Activated gamma-delta T cell treated with anti-CD3 and anti-CD28 coated beads, Interleukin-2, amount 50 U/mL, for 16 hours (primary cell): Measurements from ENCODE around the gene TBL1X.

Experiments
- DNase-seq: peaks from one replicate; pipeline ENCODE4 v3.0.0-alpha.2; 2020; ENCODE audit warnings: low read depth

Gene TBL1X

DNA sequence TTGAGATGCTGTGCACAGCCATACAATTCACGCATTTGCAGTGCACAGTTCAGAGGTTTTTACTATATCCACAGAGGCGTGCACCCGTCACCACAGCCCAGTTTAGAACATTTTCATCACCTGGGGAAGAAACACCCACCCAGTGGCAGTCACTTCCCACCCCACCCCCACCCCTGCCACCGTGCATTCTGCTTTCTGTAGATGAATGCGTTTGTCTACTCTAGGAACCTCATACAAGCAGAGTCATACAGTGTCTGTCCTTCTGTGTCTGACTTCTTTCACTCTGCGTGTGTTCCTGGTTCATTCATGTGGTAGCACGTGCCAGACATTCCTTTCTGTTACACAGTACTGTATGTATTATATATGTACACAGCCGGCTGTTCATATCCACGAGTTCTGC, 122.8 kb downstream of the TBL1X start:
- no peak for DNase-seq

DNA sequence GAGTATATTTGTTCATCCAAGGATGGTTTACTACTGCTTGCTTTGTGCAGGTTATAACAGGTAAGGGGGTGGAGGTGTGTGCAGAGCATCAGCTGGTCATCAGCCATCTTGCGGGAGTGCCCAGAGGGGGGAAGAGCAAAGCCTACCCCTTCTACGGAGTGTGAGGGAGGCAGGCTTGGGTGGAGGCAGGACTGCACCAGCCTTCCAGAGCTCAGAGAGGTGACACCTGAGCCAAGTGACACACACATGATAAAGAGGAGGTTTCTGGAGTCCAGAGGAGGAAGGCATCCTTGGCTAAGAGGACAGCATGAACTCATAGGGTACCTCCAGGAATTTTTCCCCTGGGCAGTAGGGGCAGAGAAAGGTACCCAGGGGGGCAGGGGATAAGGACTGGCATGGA, 126.6 kb downstream of the TBL1X start:
- no peak for DNase-seq

DNA sequence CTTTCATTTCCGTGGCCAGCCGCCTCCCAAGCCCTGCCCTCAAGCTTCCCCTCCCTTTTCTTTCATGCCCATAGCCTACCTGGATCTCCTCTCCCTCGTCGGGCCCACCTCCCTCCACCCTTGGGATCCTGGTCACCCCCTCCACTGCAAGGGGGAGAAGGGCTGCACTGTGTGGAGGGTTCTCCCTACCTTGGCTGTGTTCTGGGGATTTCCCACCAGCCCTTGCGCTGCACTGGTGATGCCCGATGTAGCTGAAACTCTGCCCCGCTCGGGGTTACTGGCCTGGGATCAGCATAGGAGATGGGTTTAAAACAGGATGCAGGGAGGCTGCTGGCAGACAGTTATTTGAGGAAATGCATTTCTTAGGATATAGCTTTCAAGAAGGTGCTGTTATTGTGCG, 128.9 kb downstream of the TBL1X start:
- DNase-seq: no peak

DNA sequence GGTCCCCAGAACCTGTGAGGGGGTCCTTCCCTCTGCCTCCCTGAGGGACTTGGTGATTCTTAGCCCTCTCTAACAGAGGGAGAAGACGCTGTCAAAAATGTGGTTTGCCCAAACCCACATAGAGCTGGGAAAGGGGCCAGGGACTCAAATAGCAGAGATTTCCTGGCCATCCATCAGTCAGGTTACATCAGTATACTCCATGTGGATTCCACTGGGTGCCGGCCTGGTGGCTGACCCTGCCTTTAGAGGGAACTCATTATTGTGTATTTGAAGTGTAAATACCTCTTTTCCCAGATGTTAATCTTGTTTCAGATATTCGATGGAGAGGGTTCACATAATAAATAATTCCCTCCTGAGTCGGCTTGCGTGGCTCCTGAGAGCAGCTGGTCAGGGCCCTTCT, 130.3 kb downstream of the TBL1X start:
- DNase-seq: no peak

DNA sequence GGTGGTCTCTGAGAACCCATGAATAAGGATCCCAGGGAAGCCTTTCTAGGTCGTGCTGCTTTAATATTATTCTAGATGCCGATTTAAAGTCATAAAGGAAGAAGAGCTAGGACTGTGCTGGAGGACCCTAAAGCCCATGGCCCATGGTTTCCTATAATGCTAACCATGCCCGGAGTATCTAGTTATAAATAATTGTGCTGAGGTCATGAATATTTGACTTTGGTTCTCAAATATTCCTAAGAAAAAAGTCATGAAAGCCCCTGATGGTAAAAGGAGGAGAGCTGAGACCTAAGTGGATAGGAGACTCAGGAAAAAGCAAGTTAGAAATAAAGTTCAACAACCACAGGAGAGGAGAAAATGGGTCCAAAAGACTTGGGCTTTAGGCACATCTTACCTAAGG, 132.0 kb downstream of the TBL1X start:
- no peak for DNase-seq

DNA sequence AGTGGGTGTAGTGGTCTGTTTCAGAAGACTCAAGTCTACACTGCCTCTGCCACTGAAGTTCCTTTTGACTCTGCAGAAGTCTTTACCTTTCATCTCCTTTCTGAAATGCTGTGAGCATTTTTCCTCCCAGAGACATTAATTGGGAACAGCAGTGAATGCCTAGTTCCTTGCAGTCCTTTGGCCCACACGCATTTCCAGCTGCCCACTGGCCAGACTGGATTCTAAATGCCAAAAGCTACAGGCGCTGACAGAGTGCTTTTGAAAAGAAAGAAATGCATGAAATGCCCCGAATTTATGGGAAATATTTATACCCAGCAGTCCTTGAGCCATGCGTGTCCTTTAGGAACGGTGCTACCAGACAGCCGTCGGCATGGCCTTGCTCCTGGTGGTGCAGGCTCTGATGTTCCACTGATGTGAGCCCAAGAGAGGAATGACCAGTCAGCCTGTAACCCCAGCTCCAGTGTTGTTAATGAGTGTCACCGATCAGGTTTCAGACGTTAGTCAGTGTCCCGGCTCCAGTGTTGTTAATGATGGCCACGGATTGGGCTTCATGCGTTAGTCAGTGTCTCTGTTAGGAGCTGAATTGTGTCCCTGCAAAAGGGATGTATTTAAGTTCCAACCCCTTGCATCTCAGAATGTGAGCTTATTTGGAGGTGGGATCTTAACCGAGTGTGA, 132.6 kb downstream of the TBL1X start:
- no peak for DNase-seq

DNA sequence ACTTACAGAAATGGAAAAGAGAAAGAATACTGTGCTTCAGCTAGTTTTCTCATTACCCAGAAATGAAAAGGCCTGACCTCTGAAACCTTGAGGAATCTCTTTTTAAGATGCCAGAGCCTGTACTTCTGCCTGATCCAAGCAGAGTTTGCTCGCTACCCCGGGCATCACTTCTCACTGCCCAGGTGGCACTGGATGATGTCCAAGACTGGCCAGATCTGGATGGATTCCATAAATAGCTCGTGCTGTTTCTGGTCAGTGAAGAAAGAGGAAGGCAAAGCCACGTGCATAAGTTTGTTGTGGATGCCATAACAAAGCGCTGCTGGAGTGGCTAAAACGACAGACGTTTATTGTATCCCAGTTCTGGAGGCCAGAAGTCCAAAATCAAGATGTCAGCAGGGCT, 133.5 kb downstream of the TBL1X start:
- no peak for DNase-seq

DNA sequence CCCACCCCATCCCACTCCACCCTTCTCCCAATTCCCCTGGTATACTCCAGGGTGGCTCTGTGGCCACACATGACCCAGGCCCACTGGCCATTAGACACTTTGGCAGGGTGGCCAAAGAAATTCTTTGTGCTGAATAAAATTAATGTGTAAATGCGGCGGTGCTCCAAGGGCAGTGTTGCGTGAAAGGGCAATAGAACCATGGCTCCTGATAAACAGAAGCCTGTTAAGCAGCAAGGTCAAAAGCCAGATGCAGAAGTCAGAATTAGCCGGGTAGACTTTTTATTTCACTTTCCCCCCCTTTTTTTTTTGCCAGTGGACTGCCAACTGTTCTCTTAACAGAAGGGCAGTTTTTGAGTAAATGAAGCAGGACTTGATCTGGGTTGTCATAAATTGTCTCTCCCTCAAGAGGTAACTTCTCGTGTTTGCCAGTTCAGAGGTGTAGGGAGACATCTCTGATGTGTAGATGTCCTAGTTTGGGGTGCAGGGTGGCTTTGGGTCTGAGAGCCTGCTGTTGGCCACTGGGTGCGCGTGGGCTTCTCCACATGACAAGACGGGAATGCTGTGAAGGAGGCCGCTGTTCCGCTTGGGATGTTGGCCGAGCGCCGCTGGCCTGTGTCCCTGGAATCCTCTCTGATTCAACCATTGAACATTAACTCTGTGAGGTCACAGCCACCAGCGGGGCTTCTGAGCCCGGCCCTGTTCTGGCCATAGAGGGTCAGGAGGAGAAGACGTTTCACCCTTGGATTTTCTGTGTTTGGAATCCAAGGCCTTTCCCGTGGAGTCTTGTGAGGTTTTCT, 139.5 kb downstream of the TBL1X start:
- DNase-seq: no peak

DNA sequence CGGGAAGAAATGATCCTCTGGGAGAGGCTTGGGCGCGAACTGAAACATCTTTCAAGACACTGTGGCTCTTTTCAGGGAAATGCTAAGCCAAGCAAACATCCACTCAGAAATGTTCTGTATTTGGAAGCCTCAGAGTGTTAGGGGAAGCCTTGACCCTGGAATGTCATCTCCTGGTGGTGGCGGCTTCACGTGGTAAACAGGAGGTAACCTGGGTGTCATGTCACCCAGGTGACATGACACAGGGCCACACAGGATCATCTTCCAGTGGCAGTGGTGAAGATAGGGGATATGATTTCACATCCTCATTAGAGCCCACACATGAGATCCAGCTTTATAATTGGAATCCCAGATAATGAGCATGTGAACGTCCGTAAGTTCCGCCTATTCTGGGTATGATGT, 140.0 kb downstream of the TBL1X start:
- no peak for DNase-seq

DNA sequence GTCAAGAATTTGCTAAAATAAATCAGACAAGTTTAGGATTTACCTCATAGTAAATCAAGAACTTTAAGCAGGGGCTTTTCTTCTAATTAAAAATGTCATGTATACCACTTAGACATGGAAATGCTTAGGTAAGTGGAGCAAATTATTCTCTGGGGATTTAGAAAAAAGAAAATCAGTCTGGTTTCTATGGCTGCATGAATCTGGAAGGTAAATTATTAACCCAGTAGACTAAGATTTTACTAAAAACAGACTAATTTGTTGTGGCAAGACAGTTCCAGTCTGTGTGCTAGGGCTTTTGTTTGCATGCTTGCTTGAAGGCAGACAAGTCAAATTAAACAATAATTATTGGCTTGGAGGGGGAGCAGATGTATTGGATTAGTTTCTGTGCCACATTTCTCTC, 140.6 kb downstream of the TBL1X start:
- DNase-seq: no peak

DNA sequence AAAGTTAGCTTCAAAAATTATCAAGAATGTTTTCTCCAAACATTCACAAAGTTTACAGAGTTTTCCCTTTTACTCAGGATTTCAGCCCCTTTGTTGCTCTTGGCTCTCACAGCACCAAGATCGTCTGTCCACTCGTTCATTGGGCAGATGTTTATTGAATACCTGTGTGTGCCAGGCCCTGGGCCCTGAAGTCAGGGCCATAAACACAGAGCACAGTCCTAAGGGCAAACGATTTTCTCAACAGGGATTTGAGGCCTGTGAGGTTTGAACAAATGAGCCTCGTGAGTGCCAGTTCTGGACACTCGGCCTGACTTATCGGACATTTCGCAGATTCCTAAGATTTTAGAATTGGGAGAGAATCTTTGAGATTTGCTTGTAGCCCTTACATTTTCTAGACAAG, 142.1 kb downstream of the TBL1X start:
- DNase-seq: no peak

DNA sequence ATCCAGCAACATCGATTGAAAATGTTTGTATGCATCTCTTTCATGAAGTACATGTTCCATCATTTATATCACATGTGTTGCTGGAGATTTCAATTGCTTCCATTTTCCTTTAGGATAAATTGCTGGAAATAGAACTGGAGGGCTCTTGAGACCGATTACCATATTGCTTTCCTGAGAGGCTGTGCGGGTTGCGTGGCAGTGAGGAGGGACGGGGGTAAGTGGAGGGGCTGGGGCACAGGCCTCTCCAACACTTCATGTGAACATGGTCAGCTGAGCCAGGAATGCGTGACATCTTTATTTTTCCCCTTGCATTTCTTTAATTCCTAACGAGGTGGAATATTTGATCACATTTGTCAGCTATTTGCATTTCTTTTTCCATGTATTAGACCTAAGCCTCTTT, 144.6 kb downstream of the TBL1X start:
- no peak for DNase-seq

DNA sequence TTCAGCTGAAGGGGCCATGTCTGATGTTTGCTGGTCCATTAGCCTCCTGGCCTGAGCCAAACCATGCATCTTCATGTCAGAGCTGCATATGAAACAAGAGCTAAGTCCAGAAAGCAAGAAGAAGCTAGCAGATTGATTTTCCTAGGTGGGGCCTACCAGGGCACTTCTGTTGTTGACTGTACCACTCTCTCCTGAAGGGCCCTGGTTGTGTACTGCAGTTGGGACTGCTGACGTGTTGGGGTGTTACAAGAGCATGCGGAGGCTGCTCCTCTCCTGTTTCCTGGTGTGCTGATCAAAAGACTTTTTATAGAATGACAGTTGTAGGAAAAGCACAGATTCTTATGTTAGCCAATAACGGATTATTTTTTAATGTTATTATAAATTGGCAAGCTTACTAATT, 145.1 kb downstream of the TBL1X start:
- DNase-seq: no peak

DNA sequence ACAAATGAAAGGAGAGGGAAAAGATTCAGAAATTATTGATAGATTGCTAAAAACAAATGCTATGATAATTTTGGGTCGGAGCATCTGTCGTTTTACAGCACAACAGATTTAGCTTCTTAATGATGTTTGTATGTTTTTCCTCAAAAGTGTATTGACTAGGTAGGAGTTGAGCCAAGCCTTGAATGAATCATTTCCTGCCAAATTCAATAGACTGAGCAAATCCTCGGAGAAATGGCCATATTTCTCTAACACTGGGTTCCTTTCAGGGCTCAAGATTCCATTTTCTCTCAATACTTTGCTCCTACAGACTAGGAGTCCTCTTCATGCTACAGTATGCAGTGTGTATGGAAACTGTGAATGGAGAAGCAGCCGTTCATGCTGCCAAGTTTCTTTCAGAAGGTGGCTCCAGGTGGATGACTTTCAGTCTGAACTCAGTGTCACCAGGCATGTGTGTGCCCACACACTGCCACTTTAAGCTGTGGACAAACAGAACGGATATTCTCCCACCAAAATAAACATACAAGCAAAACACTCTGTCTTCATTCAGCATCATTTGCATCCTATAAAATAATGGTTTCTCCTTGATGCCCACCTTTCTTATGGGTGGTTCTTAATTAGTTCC, 146.0 kb downstream of the TBL1X start:
- no peak for DNase-seq

DNA sequence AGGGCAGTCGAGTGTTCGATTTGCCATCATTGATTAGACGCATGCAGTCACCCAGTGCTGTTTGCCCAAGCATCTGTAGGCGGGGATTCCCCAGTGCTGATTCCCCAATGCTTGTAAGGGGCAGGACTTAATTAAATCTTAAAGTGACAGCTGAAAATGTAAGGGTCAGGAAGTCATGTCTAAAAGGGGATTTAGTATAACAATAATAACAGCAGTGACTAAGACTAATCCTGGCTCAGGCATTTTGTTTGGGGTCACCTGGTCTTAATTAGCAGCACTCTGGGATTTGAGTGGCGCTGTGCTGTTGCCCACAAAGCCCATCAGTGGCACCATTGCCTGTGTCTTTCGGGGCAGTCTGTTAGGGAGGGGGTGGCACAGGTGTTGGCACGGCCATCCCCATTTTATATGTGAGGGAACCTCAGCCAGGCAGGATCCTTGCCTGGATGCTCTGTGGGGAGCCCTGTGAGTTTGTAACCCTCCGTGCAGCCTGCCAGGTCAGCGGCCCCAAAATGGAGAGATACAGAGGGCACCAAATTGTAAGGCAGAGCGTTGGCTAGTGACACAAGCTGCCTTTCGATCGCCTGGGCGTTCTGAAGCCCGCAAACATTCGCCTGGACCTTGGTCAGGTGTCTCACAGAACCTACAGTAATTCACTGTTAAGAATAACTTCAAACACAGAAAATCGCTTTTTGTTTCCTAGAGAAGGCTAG, 146.7 kb downstream of the TBL1X start:
- DNase-seq: no peak

DNA sequence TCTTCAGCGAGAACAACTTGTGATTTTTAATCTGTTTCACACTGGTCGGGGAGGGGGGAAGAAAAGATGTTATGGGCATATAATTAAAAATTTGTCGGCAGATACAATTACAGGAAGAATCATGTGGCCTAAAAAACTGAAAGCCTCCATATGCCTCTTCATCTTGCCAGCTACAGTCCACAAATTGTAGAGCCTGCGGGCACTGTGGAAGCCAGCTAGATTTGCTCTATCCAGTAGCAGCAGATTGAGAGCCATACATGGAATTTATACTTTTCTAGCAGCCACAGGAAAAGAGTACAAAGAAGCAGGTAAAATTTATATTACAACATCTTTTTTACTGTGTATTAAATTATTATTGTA, 147.3 kb downstream of the TBL1X start:
- no peak for DNase-seq

DNA sequence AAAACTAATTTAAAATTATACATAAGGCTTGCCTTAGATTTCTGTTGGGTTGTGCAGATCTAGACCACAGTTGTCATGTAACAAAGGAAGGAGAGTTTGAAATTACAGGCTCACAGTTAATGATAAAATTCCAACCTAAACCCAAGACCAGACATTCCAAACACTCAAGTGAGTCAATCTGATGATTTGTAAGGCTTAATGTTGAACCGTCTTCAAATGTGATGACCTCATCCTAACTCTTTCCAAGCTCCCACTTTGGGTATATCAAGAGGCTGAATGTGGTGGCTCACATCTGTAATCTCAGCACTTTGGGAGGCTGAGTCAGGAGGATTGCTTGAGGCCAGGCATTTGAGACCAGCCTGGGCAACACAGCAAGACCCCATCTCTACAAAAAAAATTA, 149.2 kb downstream of the TBL1X start:
- DNase-seq: no peak

DNA sequence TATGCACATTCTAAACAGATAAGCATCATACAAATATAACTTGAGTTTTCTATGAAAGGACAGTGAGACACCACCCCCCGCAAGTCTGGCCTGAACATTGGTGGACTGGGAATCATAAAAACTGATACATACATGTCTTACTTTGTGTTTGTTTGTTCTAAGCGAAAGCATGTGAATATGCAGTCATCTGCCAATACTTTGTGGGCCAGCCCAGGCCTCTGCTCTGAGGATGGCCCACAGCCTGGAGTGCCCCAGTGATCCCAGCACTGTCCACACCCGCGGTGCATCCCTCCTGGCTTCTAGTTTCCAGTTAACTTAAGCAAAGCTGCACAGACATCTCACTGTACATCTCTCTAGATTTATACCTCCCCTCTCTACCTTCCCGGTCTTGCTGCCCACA, 154.3 kb downstream of the TBL1X start:
- DNase-seq: no peak

DNA sequence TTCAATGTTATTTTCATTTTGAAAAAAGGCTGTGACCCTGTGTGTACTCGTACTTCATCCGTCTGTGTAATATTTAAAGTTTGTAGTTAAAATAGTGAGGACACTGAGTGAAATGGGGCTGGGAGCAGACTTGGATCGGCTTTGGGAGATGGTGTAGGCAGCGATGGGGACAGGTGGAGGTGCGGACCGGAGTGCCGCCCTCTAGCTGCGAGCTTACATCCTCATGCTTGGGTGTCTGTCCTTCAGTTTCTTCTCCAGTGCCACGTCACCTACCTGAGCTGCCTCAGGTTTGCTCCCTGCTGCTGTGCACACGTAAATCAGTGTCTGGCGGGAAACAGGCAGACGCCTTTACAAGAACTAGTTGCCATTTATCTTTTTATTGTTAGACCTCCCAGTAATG, 154.7 kb downstream of the TBL1X start:
- no peak for DNase-seq

DNA sequence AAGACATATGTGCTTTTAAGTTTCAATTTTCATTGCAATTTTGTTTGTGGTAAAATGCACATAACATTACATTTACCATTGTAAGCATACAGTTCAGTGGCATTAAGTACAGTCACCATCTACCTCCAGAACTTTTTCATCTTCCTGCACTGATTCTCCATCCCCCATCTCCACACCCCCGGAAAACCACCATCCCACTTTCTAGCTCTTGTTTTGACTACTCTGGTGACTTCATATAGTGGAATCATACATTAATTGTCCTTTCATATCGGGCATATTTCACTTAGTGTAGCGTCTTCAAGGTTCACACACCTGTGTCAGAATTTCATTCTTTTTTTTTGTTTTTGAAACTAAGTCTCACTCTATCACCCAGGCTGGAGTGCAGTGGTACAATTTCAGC, 157.3 kb downstream of the TBL1X start:
- no peak for DNase-seq

DNA sequence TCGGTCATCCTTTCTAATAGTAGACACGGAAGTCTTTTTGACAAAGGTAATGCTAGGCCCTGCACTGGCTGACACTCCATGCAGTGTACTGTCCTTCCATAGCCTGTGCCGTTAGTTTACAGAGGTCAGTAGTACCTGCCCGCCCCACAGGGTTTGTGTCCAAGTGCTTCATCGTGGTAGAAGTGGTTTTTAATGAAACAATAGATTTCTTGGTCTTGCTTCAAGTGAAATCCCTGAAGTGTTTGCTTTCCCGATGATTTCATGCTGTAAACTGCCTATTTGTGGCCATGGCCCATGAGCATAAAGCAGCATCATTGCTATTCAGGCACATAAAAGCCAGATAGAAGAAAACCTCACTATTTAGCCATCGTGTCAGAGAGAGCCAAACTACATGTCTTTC, 161.5 kb downstream of the TBL1X start:
- DNase-seq: no peak

DNA sequence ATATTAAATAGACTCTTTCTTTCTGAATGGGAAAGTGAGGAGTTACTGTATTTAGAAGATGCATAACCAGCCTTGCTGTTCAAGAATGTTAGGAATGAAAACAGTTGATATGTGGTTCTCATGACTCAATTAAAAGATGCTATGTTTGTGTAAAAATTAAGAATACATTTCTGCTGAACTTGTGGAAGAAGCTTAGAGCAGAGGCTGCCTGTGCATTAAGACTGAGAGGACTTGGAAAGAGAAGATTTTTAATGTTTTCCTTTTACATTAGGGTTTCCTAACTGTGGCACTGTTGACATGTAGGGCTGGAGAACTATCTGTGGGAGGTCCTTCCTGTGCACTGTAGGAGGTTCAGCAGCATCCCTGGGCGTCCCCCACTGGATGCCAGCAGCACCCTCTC, 163.1 kb downstream of the TBL1X start:
- DNase-seq: no peak
